A549 (cell line): ENCODE measurements around the gene CCDC57. TPM values are rescaled to one million over a fixed set of nuclear protein-coding genes. Genes with fewer than 3 reads are reported as not detected.

Experiments
- ATAC-seq, 2 experiments: fragments of 200-7000 bp in 1 of 2; fragments of >200 bp in 1 of 2; cut with Nextera tagmentation in 1 of 2; cut with Tn5 transposase in 1 of 2; 3 replicates each; pipeline versions ENCODE4 v1.8.0 to v1.9.1; 2018 to 2020; ENCODE audit warnings: mild to moderate bottlenecking in 1 of 2, moderate library complexity in 1 of 2
- CTCF ChIA-PET: fragments of 300-600 bp; sonication (Branson Sonifier 250); formaldehyde crosslinking; extraction: SDS; loops from one replicate; lab custom pipeline; 2021; ENCODE audit warnings: antibody characterized with exemption, inconsistent platforms; lab: Yijun Ruan, JAX
- POLR2A ChIA-PET: fragments of 350-600 bp; formaldehyde crosslinking; extraction: SDS; loops from one replicate; lab custom pipeline; 2021; ENCODE audit warnings: antibody characterized with exemption, inconsistent platforms; lab: Yijun Ruan, JAX
- DNase-seq, 2 experiments: peaks; one replicate each; pipeline versions ENCODE4 v3.0.0 to v3.0.0-alpha.2; 2011 to 2016; ENCODE audit warnings: low read depth in 1 of 2, low spot score in 1 of 2
- FAIRE-seq: peaks from 2 replicates; lab custom pipeline; 2011; peaks lifted over from hg19 to GRCh38; lab: Jason Lieb, UNC
- H3K27ac ChIP-seq, 2 experiments: fragments of >200 bp; sonication (Bioruptor Twin); formaldehyde crosslinking; 3 replicates each; pipeline ENCODE4 v1.5.1; 2016 to 2017
- H3K4me1 ChIP-seq: fragments of >200 bp; sonication (Bioruptor Twin); formaldehyde crosslinking; 3 replicates; pipeline ENCODE4 v1.6.1; 2016
- H3K4me2 ChIP-seq: fragments of >200 bp; sonication (Bioruptor Twin); formaldehyde crosslinking; 3 replicates; pipeline ENCODE4 v1.6.1; 2016
- H3K4me3 ChIP-seq: fragments of >200 bp; sonication (Bioruptor Twin); formaldehyde crosslinking; 3 replicates; pipeline ENCODE4 v1.5.1; 2016
- H3K9me3 ChIP-seq: fragments of >200 bp; sonication (Bioruptor Twin); formaldehyde crosslinking; 3 replicates; pipeline ENCODE4 v1.6.1; 2016
- BCL3 ChIP-seq: fragments of >200 bp; sonication (Bioruptor Twin); formaldehyde crosslinking; IDR thresholded peaks from 3 replicates; pipeline ENCODE4 v1.6.1; 2016
- BHLHE40 ChIP-seq: IDR thresholded peaks from 2 replicates; pipeline ENCODE4 v1.6.1; 2012; ENCODE audit warnings: low read depth, low read length, inconsistent platforms
- CBX2 ChIP-seq: fragments of 200-600 bp; sonication (generic); IDR thresholded peaks from 2 replicates; pipeline ENCODE4 v1.6.1; 2016; ENCODE audit warnings: low read depth, mild to moderate bottlenecking, borderline replicate concordance
- CBX8 ChIP-seq: fragments of 200-600 bp; sonication (generic); IDR thresholded peaks from 2 replicates; pipeline ENCODE4 v1.6.1; 2016
- E2F6 ChIP-seq: IDR thresholded peaks from 2 replicates; pipeline ENCODE4 v1.6.1; 2012; ENCODE audit warnings: low read depth, borderline replicate concordance
- EHF ChIP-seq: fragments of 250-450 bp; sonication (Bioruptor Pico); IDR thresholded peaks from 2 replicates; pipeline ENCODE4 v1.5.0; 2020; ENCODE audit warnings: mild to moderate bottlenecking
- EP300 ChIP-seq, 2 experiments: fragments of >200 bp; sonication (Bioruptor Twin); formaldehyde crosslinking; IDR thresholded peaks; 2 replicates in 1 of 2; 3 replicates in 1 of 2; pipeline ENCODE4 v1.6.1; 2016 to 2017
- ESRRA ChIP-seq: fragments of 150-350 bp; IDR thresholded peaks from 2 replicates; pipeline ENCODE4 v1.6.1; 2014; ENCODE audit warnings: mild to moderate bottlenecking, low read length, borderline replicate concordance
- FOSB ChIP-seq: fragments of 250-450 bp; sonication (Bioruptor Pico); IDR thresholded peaks from 2 replicates; pipeline ENCODE4 v1.5.0; 2020; ENCODE audit warnings: mild to moderate bottlenecking, moderate library complexity
- HEYL ChIP-seq: fragments of 250-450 bp; sonication (Bioruptor Pico); IDR thresholded peaks from 2 replicates; pipeline ENCODE4 v1.8.0; 2021; ENCODE audit warnings: mild to moderate bottlenecking, moderate library complexity
- JUNB ChIP-seq: fragments of >200 bp; sonication (Bioruptor Twin); formaldehyde crosslinking; IDR thresholded peaks from 2 replicates; pipeline ENCODE4 v1.6.1; 2016
- KDM1A ChIP-seq: fragments of 200-600 bp; sonication (generic); IDR thresholded peaks from 2 replicates; pipeline ENCODE4 v1.6.1; 2016; ENCODE audit warnings: low read depth, mild to moderate bottlenecking
- MAFK ChIP-seq: fragments of 450-650 bp; IDR thresholded peaks from 2 replicates; pipeline ENCODE4 v1.6.1; 2014; ENCODE audit not compliant: partially characterized antibody
- MAX ChIP-seq: IDR thresholded peaks from 2 replicates; pipeline ENCODE4 v1.6.1; 2012
- MAZ ChIP-seq: fragments of 150-350 bp; IDR thresholded peaks from 2 replicates; pipeline ENCODE4 v1.6.1; 2014; ENCODE audit warnings: antibody characterized with exemption, low read depth, low read length, borderline replicate concordance
- NFE2L2 ChIP-seq: fragments of 150-350 bp; conservative IDR thresholded peaks from 2 replicates; pipeline ENCODE4 v1.6.1; 2014; ENCODE audit warnings: low read length
- NPAS2 ChIP-seq: fragments of 250-450 bp; sonication (Bioruptor Pico); IDR thresholded peaks from 2 replicates; pipeline ENCODE4 v1.8.0; 2022; ENCODE audit warnings: mild to moderate bottlenecking, moderate library complexity, borderline replicate concordance
- NR3C1 ChIP-seq: fragments of >200 bp; sonication (Bioruptor Twin); formaldehyde crosslinking; IDR thresholded peaks from 3 replicates; pipeline ENCODE4 v1.6.1; 2017
- PHF8 ChIP-seq: fragments of 200-600 bp; sonication (generic); IDR thresholded peaks from 2 replicates; pipeline ENCODE4 v1.6.1; 2016; ENCODE audit warnings: low read depth, mild to moderate bottlenecking, antibody characterized with exemption, moderate library complexity, borderline replicate concordance
- POLR2A ChIP-seq: IDR thresholded peaks from 2 replicates; pipeline ENCODE4 v1.6.1; 2012; ENCODE audit warnings: mild to moderate bottlenecking, low read length
- RCOR1 ChIP-seq: fragments of 150-350 bp; IDR thresholded peaks from 2 replicates; pipeline ENCODE4 v1.6.1; 2014; ENCODE audit warnings: antibody characterized with exemption, low read length, low read depth
- REST ChIP-seq: fragments of 200-600 bp; sonication (generic); IDR thresholded peaks from 2 replicates; pipeline ENCODE4 v1.6.1; 2016; ENCODE audit warnings: antibody characterized with exemption, mild to moderate bottlenecking, moderate library complexity
- RFX5 ChIP-seq: fragments of 450-650 bp; IDR thresholded peaks from 2 replicates; pipeline ENCODE4 v1.7.1; 2014; ENCODE audit warnings: antibody characterized with exemption, mild to moderate bottlenecking, moderate library complexity
- ZC3H11A ChIP-seq: fragments of 450-650 bp; IDR thresholded peaks from 2 replicates; pipeline ENCODE4 v1.6.1; 2014; ENCODE audit warnings: antibody characterized with exemption, mild to moderate bottlenecking
- ZNF302 ChIP-seq: fragments of 250-450 bp; sonication (Bioruptor Pico); IDR thresholded peaks from 2 replicates; pipeline ENCODE4 v1.9.0; 2021; ENCODE audit warnings: inconsistent platforms, mild to moderate bottlenecking, moderate library complexity
- WGBS: methylation state at CpG from one replicate; pipeline ENCODE4 v1.1.6; 2017; ENCODE audit errors: missing lambda C conversion rate; 5-methylcytosine and 5-hydroxymethylcytosine counted together
- polyA plus RNA-seq, 4 experiments: library from polyadenylated mRNA; depleted of rRNA in 3 of 4; stranded (reverse); fragments of >200 nt; fragmentation: RNase III in 1 of 4; extraction: RNeasy Plus Mini Kit Qiagen cat#74134 plus additional on column Dnase treatment in 1 of 4; gene quantifications; 2 replicates in 3 of 4; 3 replicates in 1 of 4; pipeline ENCODE4 v1.2.3, GENCODE V29; 2011 to 2017

The CCDC57 gene
- polyA plus RNA-seq, 2 of the 4 experiments (the other 2 are of a cell fraction) = 18.2 to 18.5 TPM

- TF ChIP-seq BCL3 (no peak), E2F6 (no peak), FOSB (no peak), PHF8 (no peak), NPAS2 (CRISPR knock-in tag) (no peak), MAFK (no peak), EP300 (IDR thresholded peaks at IDR 0.05) (no peak)
- TF ChIP-seq, all 56 proteins: peak for 0
Measured at GRCh38 chr17:82089723-82090548, 122.7 kb downstream of the CCDC57 start (continued).

GRCh38 chr17:82088838-82089722, 123.6 kb downstream of the CCDC57 start:
- CTCF ChIA-PET = interaction anchor here (0.9 to 2.8 kb wide), 7 partner anchors 9 to 61 kb away, joined by 3 to 10 read pairs (median 4); partner anchors contain the start of genes DCXR and FASN

More at GRCh38 chr17:82088838-82089722, 123.6 kb downstream of the CCDC57 start:
- FAIRE-seq (no peak), ATAC-seq (no peak), DNase-seq (no peak)
- Histone ChIP-seq H3K4me1 (no peaks in the 10 kb centered on the region), H3K9me3 (no peaks in the 10 kb centered on the region), H3K4me3 (no peak overlapping the region), H3K27ac (no peak overlapping the region), H3K4me2 (no peak overlapping the region)
- POLR2A ChIA-PET = interaction anchor here (2.5 kb wide), 1 partner anchor 9 kb away, joined by 9 read pairs; the partner anchor contains the start of gene FASN
- TF ChIP-seq ZNF302 (CRISPR knock-in tag) (no peak), ZC3H11A (no peak), POLR2A (no peak), KDM1A (no peak), BHLHE40 (no peak), JUNB (no peak), RCOR1 (no peak), HEYL (CRISPR knock-in tag) (no peak), MAX (no peak), MAFK (no peak), CBX8 (no peak), MAZ (no peak), CBX2 (no peak), NR3C1 (no peak), REST (no peak), ESRRA (no peak), RFX5 (no peak), NFE2L2 (no peak), EHF (CRISPR knock-in tag) (no peak)
- 95% methylated on average over 34 of the region's 47 CpGs for WGBS
